ENCODE measurements around the gene PLPP7.

GRCh38 chr9:131252120-131252519 lies 37.4 kb upstream of the PLPP7 start:
- TF ChIP-seq CTCF (conservative IDR thresholded peaks at IDR 0.05; ENCODE audit: low read length) (no peak), EZH2phosphoT487 (IDR thresholded peaks at IDR 0.05; ENCODE audit: borderline replicate concordance, low read depth, low read length) (no peak)
